K562 (cell line): ENCODE measurements around the gene TCF4. TPM values are rescaled to one million over a fixed set of nuclear protein-coding genes. Genes with fewer than 3 reads are reported as not detected.

Source experiments
- ARNT ChIP-seq, 2 experiments: fragments of 450-650 bp; IDR thresholded peaks; 2 replicates each; pipeline ENCODE4 v1.6.1; 2016; ENCODE audit warnings: mild to moderate bottlenecking in 1 of 2
- ATF2 ChIP-seq: sonication (generic); formaldehyde crosslinking; IDR thresholded peaks from 2 replicates; pipeline ENCODE4 v1.8.1; 2022; ENCODE audit warnings: missing genetic modification reagents
- ATF7 ChIP-seq: fragments of 450-650 bp; IDR thresholded peaks from 2 replicates; pipeline ENCODE4 v1.7.1; 2014; ENCODE audit warnings: mild to moderate bottlenecking, moderate library complexity
- CBFA2T3 ChIP-seq: fragments of 450-650 bp; IDR thresholded peaks from 2 replicates; pipeline ENCODE4 v1.6.1; 2017
- CC2D1A ChIP-seq: fragments of 450-650 bp; IDR thresholded peaks from 2 replicates; pipeline ENCODE4 v1.6.1; 2017; ENCODE audit warnings: mild to moderate bottlenecking
- DNMT1 ChIP-seq: fragments of 450-650 bp; IDR thresholded peaks from 2 replicates; pipeline ENCODE4 v1.6.1; 2016; ENCODE audit warnings: antibody characterized with exemption, mild to moderate bottlenecking
- MBD2 ChIP-seq: sonication (generic); IDR thresholded peaks from 2 replicates; pipeline ENCODE4 v1.6.1; 2016; ENCODE audit warnings: low read depth, borderline replicate concordance
- MED1 ChIP-seq: sonication (generic); formaldehyde crosslinking; IDR thresholded peaks from 2 replicates; pipeline ENCODE4 v1.8.1; 2023; ENCODE audit warnings: missing genetic modification reagents, borderline replicate concordance
- PHF21A ChIP-seq: fragments of 450-650 bp; IDR thresholded peaks from 2 replicates; pipeline ENCODE4 v1.6.1; 2017; ENCODE audit warnings: low read depth, borderline replicate concordance
- PKNOX1 ChIP-seq: fragments of 450-650 bp; IDR thresholded peaks from 2 replicates; pipeline ENCODE4 v1.6.1; 2016
- POLR2AphosphoS2 ChIP-seq: IDR thresholded peaks from 2 replicates; pipeline ENCODE4 v1.6.1; 2012; ENCODE audit warnings: low read length, improper control_type of control experiment
- PYGO2 ChIP-seq: fragments of 450-650 bp; IDR thresholded peaks from 2 replicates; pipeline ENCODE4 v1.6.1; 2016; ENCODE audit warnings: mild to moderate bottlenecking, missing genetic modification characterization, moderate library complexity, missing compliant biosample characterization
- RERE ChIP-seq: sonication (generic); formaldehyde crosslinking; IDR thresholded peaks from 2 replicates; pipeline ENCODE4 v1.8.0; 2023; ENCODE audit warnings: missing genetic modification reagents, mild to moderate bottlenecking, borderline replicate concordance
- RFX1 ChIP-seq: fragments of 450-650 bp; IDR thresholded peaks from 2 replicates; pipeline ENCODE4 v1.6.1; 2016; ENCODE audit warnings: mild to moderate bottlenecking, moderate library complexity
- TCF15 ChIP-seq: fragments of 250-450 bp; sonication (Bioruptor Pico); IDR thresholded peaks from 2 replicates; pipeline ENCODE4 v1.8.0; 2022; ENCODE audit warnings: moderate library complexity, mild to moderate bottlenecking, inconsistent platforms
- ZNF280A ChIP-seq: fragments of 450-650 bp; IDR thresholded peaks from 2 replicates; pipeline ENCODE4 v1.6.1; 2018; ENCODE audit warnings: mild to moderate bottlenecking, low read depth; ENCODE audit not compliant: partially characterized antibody
- ZSCAN32 ChIP-seq: fragments of 450-650 bp; formaldehyde crosslinking; IDR thresholded peaks from 2 replicates; pipeline ENCODE4 v1.4.0; 2020; ENCODE audit warnings: mild to moderate bottlenecking, moderate library complexity
- polyA plus RNA-seq, 8 experiments: library from polyadenylated mRNA; depleted of rRNA in 4 of 8; stranded (reverse) in 5 of 8; unstranded in 3 of 8; fragments of >200 nt; fragmentation: Nextera tagmentation in 2 of 8; fragmentation: Illumina TruSeq in 1 of 8; extraction: Ambion mirVana in 2 of 8; extraction: Trizol in 1 of 8; gene quantifications; 2 replicates each; pipeline versions ENCODE4 v1.2.1 to v1.2.3, GENCODE V29; 2011 to 2014; ENCODE audit warnings: inconsistent platforms in 1 of 8, missing spikeins in 1 of 8
- total RNA-seq, 7 experiments: library from RNA; depleted of rRNA in 6 of 7; stranded (reverse); fragments of >200 nt in 6 of 7; fragmentation: Illumina TruSeq in 2 of 7; extraction: Trizol in 2 of 7; gene quantifications; 2 replicates each; pipeline versions ENCODE4 v1.2.1 to v1.2.3, GENCODE V29; 2011 to 2021; ENCODE audit warnings: low replicate concordance in 1 of 7

Gene TCF4
- total and polyA plus RNA-seq, 9 of the 15 experiments (the other 6 are each of a cell fraction or from before 2014, with no cell fraction given), result 4.8 to 24.7 (median 15.2) TPM

- TF ChIP-seq POLR2AphosphoS2 (no peak), PYGO2 (no peak), DNMT1 (no peak), CC2D1A (no peak), ATF2 (no peak), CBFA2T3 (peak; percentile 7; the same call in 1 of the 2 replicates), ATF7 (peak; percentile 57; the same call in 1 of the 2 replicates), ZNF280A (no peak), ZSCAN32 (CRISPR knock-in tag) (no peak), RERE (CRISPR knock-in tag) (no peak), TCF15 (CRISPR knock-in tag) (no peak), PKNOX1 (no peak), RFX1 (no peak), PHF21A (no peak), MBD2 (0 out of 2 replicates have a peak, but pooled peaks have one; percentile 11), ARNT (IDR thresholded peaks at IDR 0.05) (no peak), MED1 (no peak)
Measured at GRCh38 chr18:55589625-55590291, 1.8 kb upstream of the TCF4 start (continued).
